Kidney epithelial cell (primary cell): ENCODE measurements around the gene ESYT1. TPM values are rescaled to one million over a fixed set of nuclear protein-coding genes. Genes with fewer than 3 reads are reported as not detected.

ENCODE experiments used
- DNase-seq: peaks from one replicate; pipeline ENCODE4 v3.0.0-alpha.2; 2010; ENCODE audit warnings: low read depth
- H3K27me3 ChIP-seq: 2 replicates; pipeline ENCODE4 v1.6.0; 2011; ENCODE audit warnings: low read length; ENCODE audit not compliant: control insufficient read depth, insufficient read depth
- H3K36me3 ChIP-seq: 2 replicates; pipeline ENCODE4 v1.5.1; 2011; ENCODE audit warnings: low read length; ENCODE audit not compliant: control insufficient read depth, insufficient read depth
- H3K4me3 ChIP-seq: 2 replicates; pipeline ENCODE4 v1.5.1; 2011; ENCODE audit warnings: low read depth, mild to moderate bottlenecking, control low read depth, low read length
- CTCF ChIP-seq: IDR thresholded peaks from 2 replicates; pipeline ENCODE4 v1.5.1; 2011; ENCODE audit warnings: mild to moderate bottlenecking, moderate library complexity, low read length, control low read depth, inconsistent platforms; ENCODE audit not compliant: insufficient read depth, poor library complexity, severe bottlenecking
- total RNA-seq: library from RNA; depleted of rRNA; stranded (reverse); fragments of >200 nt; gene quantifications from 2 replicates; pipeline ENCODE4 v1.2.3, GENCODE V29; 2015

ESYT1 gene
- total RNA-seq, 1 donor from 2014 or later = 213 TPM

DNA sequence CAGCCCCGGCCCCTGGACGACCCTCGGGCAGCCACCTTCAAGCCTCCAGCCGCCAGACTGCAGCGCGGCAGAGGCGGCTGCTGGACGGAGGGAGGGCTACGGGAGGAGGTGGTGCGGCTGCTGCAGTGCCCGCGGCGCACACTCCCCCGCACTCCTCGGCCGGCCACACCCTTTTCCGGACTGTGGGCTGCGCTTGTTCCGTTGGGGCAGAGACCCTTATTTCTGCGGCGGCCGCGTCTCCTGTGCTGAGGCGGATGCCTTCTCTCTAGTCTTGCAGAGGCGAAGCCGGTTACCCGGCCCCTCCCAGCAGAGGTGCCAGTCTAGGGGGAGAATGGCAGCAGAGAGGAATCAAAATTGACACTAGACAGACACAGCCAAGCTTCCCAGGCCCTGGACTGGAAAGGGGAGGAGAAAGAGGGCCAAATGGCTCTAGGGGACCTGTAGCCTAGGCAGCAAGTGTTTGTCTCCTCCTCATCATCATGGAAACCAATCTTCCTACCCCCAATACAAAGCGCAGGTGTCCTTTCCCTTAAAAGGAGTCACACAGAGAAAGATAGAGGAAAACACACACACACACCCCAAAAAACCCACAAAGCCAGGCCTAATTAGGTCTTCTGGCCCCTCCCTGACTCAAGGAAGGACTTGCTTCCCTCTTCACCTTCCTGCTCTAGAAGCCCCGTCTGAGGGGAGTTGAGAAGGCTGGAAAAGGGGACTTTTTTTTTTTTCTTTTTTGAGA lies 1.3 kb downstream of the ESYT1 start:
- DNase-seq = no peak
- Histone ChIP-seq H3K4me3 (peak overlapping the region; percentile 97), H3K27me3 (no peaks in the 10 kb centered on the region), H3K36me3 (peaks cover 3% of the 10 kb centered on the region)
- no peak for TF ChIP-seq CTCF

GRCh38 chr12:56129942-56130495 lies 2.0 kb downstream of the ESYT1 start:
- no peaks in the 10 kb centered on the region for H3K27me3 ChIP-seq
- H3K36me3 ChIP-seq = peaks cover 3% of the 10 kb centered on the region
- no peak for TF ChIP-seq CTCF
- DNase-seq = no peak
- peak overlapping the region; percentile 97 for H3K4me3 ChIP-seq

- Histone ChIP-seq H3K27me3 (no peaks in the 10 kb centered on the region), H3K4me3 (no peak overlapping the region), H3K36me3 (peaks cover 3% of the 10 kb centered on the region)
- no peak for TF ChIP-seq CTCF
- DNase-seq = no peak
Observed at GRCh38 chr12:56130876-56131275, 2.8 kb downstream of the ESYT1 start.

- Histone ChIP-seq H3K4me3 (no peak overlapping the region), H3K36me3 (peaks cover 3% of the 10 kb centered on the region), H3K27me3 (no peaks in the 10 kb centered on the region)
- no peak for TF ChIP-seq CTCF
- no peak for DNase-seq
Observed at GRCh38 chr12:56134897-56135296, 6.8 kb downstream of the ESYT1 start.

DNA sequence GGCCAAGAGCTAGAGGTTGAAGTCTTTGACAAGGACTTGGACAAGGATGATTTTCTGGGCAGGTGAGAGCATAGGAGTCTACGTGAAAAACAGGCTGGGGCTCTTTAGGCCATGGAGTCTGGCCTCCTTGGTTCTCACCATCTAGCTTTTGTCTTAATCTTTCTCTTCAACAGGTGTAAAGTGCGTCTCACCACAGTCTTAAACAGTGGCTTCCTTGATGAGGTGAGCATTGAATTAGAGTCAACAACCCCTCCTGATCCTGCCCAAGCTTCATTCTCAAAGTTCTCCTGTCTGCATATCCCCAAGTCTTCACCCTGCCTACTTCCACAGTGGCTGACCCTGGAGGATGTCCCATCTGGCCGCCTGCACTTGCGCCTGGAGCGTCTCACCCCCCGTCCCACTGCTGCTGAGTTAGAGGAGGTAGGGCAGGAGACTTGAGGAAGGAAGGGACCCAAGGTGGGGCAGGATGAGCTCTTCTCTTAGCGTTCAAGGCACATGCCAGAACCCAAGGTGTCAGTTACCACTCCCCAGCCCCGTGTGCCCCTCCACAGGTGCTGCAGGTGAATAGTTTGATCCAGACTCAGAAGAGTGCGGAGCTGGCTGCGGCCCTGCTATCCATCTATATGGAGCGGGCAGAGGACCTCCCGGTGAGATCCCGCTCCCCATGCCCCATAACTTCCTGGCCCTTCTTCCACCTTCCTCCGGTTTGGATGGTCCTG lies 9.9 kb downstream of the ESYT1 start:
- DNase-seq = no peak
- H3K4me3 ChIP-seq = no peak overlapping the region
- H3K27me3 ChIP-seq = no peaks in the 10 kb centered on the region
- no peak for TF ChIP-seq CTCF
- peaks cover 4% of the 10 kb centered on the region for H3K36me3 ChIP-seq
